Stimulated activated CD4-positive, alpha-beta T cell treated with anti-CD3 and anti-CD28 coated beads, Interleukin-4, amount 100 ng/mL, for 1 hour (primary cell): Measurements from ENCODE around the gene GLIS1.

ENCODE experiments used
- DNase-seq: peaks from one replicate; pipeline ENCODE4 v3.0.0-alpha.2; 2020

GLIS1 gene

GRCh38 chr1:53629101-53629691 is 109.8 kb downstream of the GLIS1 start:
- DNase-seq, result no peak

GRCh38 chr1:53628286-53628955 is 110.5 kb downstream of the GLIS1 start:
- DNase-seq, result no peak

- no peak for DNase-seq
Observed at GRCh38 chr1:53627666-53628065, 111.3 kb downstream of the GLIS1 start.

- no peak for DNase-seq
Observed at GRCh38 chr1:53627031-53627430, 111.9 kb downstream of the GLIS1 start.

GRCh38 chr1:53626616-53627015 is 112.3 kb downstream of the GLIS1 start:
- DNase-seq, result no peak

- DNase-seq, result no peak
Observed at GRCh38 chr1:53625766-53626520, 113.0 kb downstream of the GLIS1 start.

- DNase-seq, result no peak
Observed at GRCh38 chr1:53625049-53625448, 113.9 kb downstream of the GLIS1 start.

GRCh38 chr1:53622531-53622930 is 116.4 kb downstream of the GLIS1 start:
- no peak for DNase-seq

- no peak for DNase-seq
Observed at GRCh38 chr1:53621144-53621543, 117.8 kb downstream of the GLIS1 start.

GRCh38 chr1:53620061-53620855 is 118.7 kb downstream of the GLIS1 start:
- DNase-seq, result no peak

- no peak for DNase-seq
Observed at GRCh38 chr1:53619367-53620060, 119.5 kb downstream of the GLIS1 start.

- no peak for DNase-seq
Observed at GRCh38 chr1:53618500-53619366, 120.2 kb downstream of the GLIS1 start.

- DNase-seq, result no peak
Observed at GRCh38 chr1:53617851-53618499, 121.0 kb downstream of the GLIS1 start.

- DNase-seq, result no peak
Observed at GRCh38 chr1:53617382-53617781, 121.6 kb downstream of the GLIS1 start.

GRCh38 chr1:53616927-53617326 is 122.0 kb downstream of the GLIS1 start:
- DNase-seq, result no peak

GRCh38 chr1:53616511-53616910 is 122.5 kb downstream of the GLIS1 start:
- DNase-seq, result no peak

GRCh38 chr1:53615101-53615500 is 123.9 kb downstream of the GLIS1 start:
- DNase-seq, result no peak

- no peak for DNase-seq
Observed at GRCh38 chr1:53614231-53615021, 124.5 kb downstream of the GLIS1 start.

GRCh38 chr1:53608676-53609075 is 130.3 kb downstream of the GLIS1 start:
- DNase-seq, result no peak

GRCh38 chr1:53608071-53608470 is 130.9 kb downstream of the GLIS1 start:
- DNase-seq, result no peak
